Loucy (cell line): ENCODE results near the gene PARP3.

Experiments used
- H2AFZ ChIP-seq: fragments of 200-600 bp; sonication (generic); 2 replicates; pipeline ENCODE4 v1.6.0; 2016; ENCODE audit warnings: antibody characterized with exemption, mild to moderate bottlenecking, low read length, moderate library complexity
- H3F3A ChIP-seq: fragments of 200-600 bp; 2 replicates; pipeline ENCODE4 v1.6.0; 2016; ENCODE audit warnings: antibody characterized with exemption, low read depth, mild to moderate bottlenecking
- H3K27me3 ChIP-seq: fragments of 200-600 bp; sonication (generic); 2 replicates; pipeline ENCODE4 v1.6.1; 2014; ENCODE audit warnings: low read length, mild to moderate bottlenecking; ENCODE audit not compliant: insufficient read depth, poor library complexity, severe bottlenecking
- H3K36me3 ChIP-seq: fragments of 200-600 bp; sonication (generic); 2 replicates; pipeline ENCODE4 v1.6.1; 2016; ENCODE audit warnings: low read length; ENCODE audit not compliant: insufficient read depth
- H3K4me1 ChIP-seq: fragments of 200-600 bp; sonication (generic); 2 replicates; pipeline ENCODE4 v1.5.1; 2014; ENCODE audit warnings: low read length, mild to moderate bottlenecking; ENCODE audit not compliant: insufficient read depth, poor library complexity, severe bottlenecking
- H3K4me2 ChIP-seq: fragments of 200-600 bp; sonication (generic); 2 replicates; pipeline ENCODE4 v1.6.0; 2014; ENCODE audit warnings: antibody characterized with exemption, low read length, low read depth, mild to moderate bottlenecking; ENCODE audit not compliant: poor library complexity, severe bottlenecking
- H3K4me3 ChIP-seq: fragments of 200-600 bp; sonication (generic); 2 replicates; pipeline ENCODE4 v1.5.1; 2014; ENCODE audit warnings: low read length, mild to moderate bottlenecking, mixed read lengths; ENCODE audit not compliant: poor library complexity, severe bottlenecking
- H3K79me2 ChIP-seq: fragments of 200-600 bp; sonication (generic); 2 replicates; pipeline ENCODE4 v1.6.1; 2014; ENCODE audit warnings: low read length; ENCODE audit not compliant: insufficient read depth
- H3K9ac ChIP-seq: fragments of 200-600 bp; sonication (generic); 2 replicates; pipeline ENCODE4 v1.6.0; 2014; ENCODE audit warnings: mild to moderate bottlenecking, low read depth, low read length, moderate library complexity; ENCODE audit not compliant: poor library complexity, severe bottlenecking
- H3K9me2 ChIP-seq: fragments of 200-600 bp; sonication (generic); replicated peaks from 2 replicates; pipeline ENCODE4 v1.6.1; 2016; ENCODE audit warnings: low read depth, low read length, mixed read lengths
- H3K9me3 ChIP-seq: fragments of 200-600 bp; sonication (generic); 2 replicates; pipeline ENCODE4 v1.6.1; 2014; ENCODE audit warnings: mild to moderate bottlenecking, antibody characterized with exemption, low read length, low read depth; ENCODE audit not compliant: insufficient read depth
- H4K20me1 ChIP-seq: fragments of 200-600 bp; sonication (generic); 2 replicates; pipeline ENCODE4 v1.6.0; 2014; ENCODE audit warnings: antibody characterized with exemption, low read length, mild to moderate bottlenecking; ENCODE audit not compliant: insufficient read depth, poor library complexity, severe bottlenecking
- EZH2phosphoT487 ChIP-seq: fragments of 200-600 bp; IDR thresholded peaks from 2 replicates; pipeline ENCODE4 v1.6.1; 2018; ENCODE audit warnings: antibody characterized with exemption, mild to moderate bottlenecking, moderate library complexity, borderline replicate concordance
- TF ChIP-seq, protein P1 (sequence below): fragments of 200-600 bp; sonication (generic); conservative IDR thresholded peaks from 2 replicates; pipeline ENCODE4 v1.5.1; 2014; ENCODE audit warnings: mild to moderate bottlenecking, antibody characterized with exemption, low read length

The PARP3 gene

GRCh38 chr3:51959651-51960050 lies 17.5 kb downstream of the PARP3 start:
- Histone ChIP-seq H2AFZ (no peak overlapping the region), H3K9me2 (no peaks in the 10 kb centered on the region), H3K4me3 (no peak overlapping the region), H3F3A (no peaks in the 10 kb centered on the region), H4K20me1 (no peaks in the 10 kb centered on the region), H3K9me3 (no peaks in the 10 kb centered on the region), H3K36me3 (no peaks in the 10 kb centered on the region), H3K4me2 (no peak overlapping the region), H3K79me2 (no peaks in the 10 kb centered on the region), H3K27me3 (no peaks in the 10 kb centered on the region), H3K4me1 (no peaks in the 10 kb centered on the region), H3K9ac (no peak overlapping the region)
- TF ChIP-seq, protein P1, sequence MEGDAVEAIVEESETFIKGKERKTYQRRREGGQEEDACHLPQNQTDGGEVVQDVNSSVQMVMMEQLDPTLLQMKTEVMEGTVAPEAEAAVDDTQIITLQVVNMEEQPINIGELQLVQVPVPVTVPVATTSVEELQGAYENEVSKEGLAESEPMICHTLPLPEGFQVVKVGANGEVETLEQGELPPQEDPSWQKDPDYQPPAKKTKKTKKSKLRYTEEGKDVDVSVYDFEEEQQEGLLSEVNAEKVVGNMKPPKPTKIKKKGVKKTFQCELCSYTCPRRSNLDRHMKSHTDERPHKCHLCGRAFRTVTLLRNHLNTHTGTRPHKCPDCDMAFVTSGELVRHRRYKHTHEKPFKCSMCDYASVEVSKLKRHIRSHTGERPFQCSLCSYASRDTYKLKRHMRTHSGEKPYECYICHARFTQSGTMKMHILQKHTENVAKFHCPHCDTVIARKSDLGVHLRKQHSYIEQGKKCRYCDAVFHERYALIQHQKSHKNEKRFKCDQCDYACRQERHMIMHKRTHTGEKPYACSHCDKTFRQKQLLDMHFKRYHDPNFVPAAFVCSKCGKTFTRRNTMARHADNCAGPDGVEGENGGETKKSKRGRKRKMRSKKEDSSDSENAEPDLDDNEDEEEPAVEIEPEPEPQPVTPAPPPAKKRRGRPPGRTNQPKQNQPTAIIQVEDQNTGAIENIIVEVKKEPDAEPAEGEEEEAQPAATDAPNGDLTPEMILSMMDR = no peak
- TF ChIP-seq EZH2phosphoT487 = no peak

DNA sequence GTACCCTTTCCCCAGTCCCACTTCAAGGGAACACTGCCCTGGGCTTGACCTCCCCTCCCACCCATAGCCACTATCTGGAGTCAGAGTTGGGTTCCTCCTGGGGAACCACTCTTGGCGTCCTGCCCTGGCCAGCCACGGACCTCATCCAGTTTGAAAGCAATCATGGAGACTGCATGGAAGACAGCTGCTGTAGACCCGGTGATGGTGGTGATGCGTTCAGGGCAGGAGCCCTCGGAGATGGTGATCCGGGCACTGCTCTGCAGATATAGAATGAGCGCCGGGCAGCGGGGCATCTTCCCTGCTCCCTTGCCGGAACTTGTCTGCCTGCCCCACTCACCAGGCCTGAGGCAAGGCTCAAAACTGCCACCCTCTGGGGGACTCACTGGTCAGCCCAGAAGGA lies 18.2 kb downstream of the PARP3 start:
- H3K79me2 ChIP-seq = no peaks in the 10 kb centered on the region
- no peaks in the 10 kb centered on the region for H3K9me2 ChIP-seq
- H3K27me3 ChIP-seq = no peaks in the 10 kb centered on the region
- no peaks in the 10 kb centered on the region for H3F3A ChIP-seq
- no peaks in the 10 kb centered on the region for H4K20me1 ChIP-seq
- no peaks in the 10 kb centered on the region for H3K4me1 ChIP-seq
- TF ChIP-seq, protein P1 = no peak
- TF ChIP-seq EZH2phosphoT487 = no peak
- no peaks in the 10 kb centered on the region for H3K9me3 ChIP-seq
- H3K4me2 ChIP-seq = no peak overlapping the region
- no peak overlapping the region for H3K4me3 ChIP-seq
- no peaks in the 10 kb centered on the region for H3K36me3 ChIP-seq
- H3K9ac ChIP-seq = no peak overlapping the region
- no peak overlapping the region for H2AFZ ChIP-seq

DNA sequence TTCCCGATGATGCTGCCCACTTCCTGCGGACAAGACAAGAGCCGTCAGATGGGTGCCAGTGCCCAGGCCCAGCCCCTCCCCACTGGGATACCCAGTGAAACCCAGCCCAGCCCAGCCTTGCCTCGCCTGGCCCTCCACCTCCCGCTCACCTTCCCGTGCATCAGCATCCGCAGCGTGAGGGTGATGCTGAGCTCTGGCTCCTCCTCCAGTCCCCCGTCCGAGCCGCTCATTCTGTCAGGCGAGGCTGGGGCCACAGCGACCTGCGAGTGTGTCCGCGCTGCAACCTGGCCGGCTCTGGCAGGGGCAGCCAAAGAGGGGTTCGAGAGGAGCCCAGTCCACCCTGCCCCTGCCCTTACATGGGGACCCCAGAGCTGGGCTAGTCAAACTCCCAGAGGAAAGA lies 18.8 kb downstream of the PARP3 start:
- H2AFZ ChIP-seq = no peak overlapping the region
- H3K9ac ChIP-seq = no peak overlapping the region
- no peaks in the 10 kb centered on the region for H3F3A ChIP-seq
- H3K79me2 ChIP-seq = no peaks in the 10 kb centered on the region
- H3K4me1 ChIP-seq = peaks cover 2% of the 10 kb centered on the region
- no peak overlapping the region for H3K4me2 ChIP-seq
- H3K9me2 ChIP-seq = no peaks in the 10 kb centered on the region
- TF ChIP-seq EZH2phosphoT487 = no peak
- TF ChIP-seq, protein P1 = no peak
- no peaks in the 10 kb centered on the region for H3K9me3 ChIP-seq
- no peaks in the 10 kb centered on the region for H3K27me3 ChIP-seq
- no peak overlapping the region for H3K4me3 ChIP-seq
- no peaks in the 10 kb centered on the region for H3K36me3 ChIP-seq
- no peaks in the 10 kb centered on the region for H4K20me1 ChIP-seq
